GM12878 (cell line): Measurements from ENCODE around the gene SEL1L3. TPM values are rescaled to one million over a fixed set of nuclear protein-coding genes. Genes with fewer than 3 reads are reported as not detected.

ENCODE experiments used
- ATAC-seq: fragments of 200-7000 bp; cut with Tn5 transposase; 3 replicates; pipeline ENCODE4 v1.9.1; 2020; ENCODE audit warnings: mild to moderate bottlenecking, moderate library complexity
- BruUV-seq: library from RNA; stranded (reverse); fragments of 400-500 nt; replicated peaks from 2 replicates; lab custom pipeline; 2021; lab: Mats Ljungman, UMichigan
- CTCF ChIA-PET: fragments of 300-600 bp; sonication (Branson Sonifier 250); formaldehyde crosslinking; extraction: SDS; loops from one replicate; lab custom pipeline; 2021; ENCODE audit warnings: inconsistent platforms; lab: Yijun Ruan, JAX
- POLR2A ChIA-PET: fragments of 350-600 bp; formaldehyde crosslinking; extraction: SDS; loops from one replicate; lab custom pipeline; 2021; ENCODE audit warnings: inconsistent platforms; lab: Charles Lee
- RAD21 ChIA-PET: fragments of 300-600 bp; sonication (Branson Sonifier 250); formaldehyde crosslinking; loops from one replicate; lab custom pipeline; 2023; ENCODE audit warnings: antibody characterized with exemption; ENCODE audit not compliant: unreplicated experiment; lab: Charles Lee
- SMC1A ChIA-PET: fragments of 300-600 bp; sonication (Branson Sonifier 250); formaldehyde crosslinking; loops from one replicate; lab custom pipeline; 2023; ENCODE audit not compliant: unreplicated experiment, uncharacterized antibody; lab: Charles Lee
- DNase-seq: peaks from one replicate; pipeline ENCODE4 v3.0.0-alpha.2; 2011; ENCODE audit warnings: low read depth, low spot score
- FAIRE-seq: peaks from 3 replicates; lab custom pipeline; 2011; peaks lifted over from hg19 to GRCh38; lab: Jason Lieb, UNC
- H2AFZ ChIP-seq: 2 replicates; pipeline ENCODE4 v1.6.0; 2011; ENCODE audit warnings: low read depth, low read length, control low read depth; ENCODE audit not compliant: control insufficient read depth
- H3K27ac ChIP-seq: 2 replicates; pipeline ENCODE4 v1.5.1; 2011; ENCODE audit warnings: control low read depth; ENCODE audit not compliant: control insufficient read depth, insufficient read depth
- H3K27me3 ChIP-seq, 2 experiments: replicated peaks in 1 of 2; 2 replicates each; pipeline versions ENCODE4 v1.6.0 to v1.6.1; 2011; ENCODE audit warnings: low read length in 1 of 2; ENCODE audit not compliant: control insufficient read depth in 2 of 2, insufficient read depth in 2 of 2
- H3K36me3 ChIP-seq, 2 experiments: 2 replicates each; pipeline ENCODE4 v1.5.1; 2011; ENCODE audit warnings: low read length in 1 of 2; ENCODE audit not compliant: control insufficient read depth in 2 of 2, insufficient read depth in 2 of 2
- H3K4me1 ChIP-seq: 2 replicates; pipeline ENCODE4 v1.6.1; 2011; ENCODE audit warnings: mild to moderate bottlenecking, low read length, moderate library complexity, mixed read lengths; ENCODE audit not compliant: control insufficient read depth, insufficient read depth
- H3K4me2 ChIP-seq: 2 replicates; pipeline ENCODE4 v1.6.0; 2011; ENCODE audit warnings: control low read depth; ENCODE audit not compliant: control insufficient read depth, insufficient read depth
- H3K4me3 ChIP-seq: fragments of 200-600 bp; sonication (generic); 2 replicates; pipeline ENCODE4 v1.5.1; 2016
- H3K79me2 ChIP-seq: 2 replicates; pipeline ENCODE4 v1.6.0; 2011; ENCODE audit warnings: low read length; ENCODE audit not compliant: control insufficient read depth, insufficient read depth
- H3K9ac ChIP-seq: 2 replicates; pipeline ENCODE4 v1.8.0; 2011; ENCODE audit warnings: low read length, control low read depth, mixed read lengths; ENCODE audit not compliant: control insufficient read depth, insufficient read depth
- H3K9me3 ChIP-seq: replicated peaks from 3 replicates; pipeline ENCODE4 v1.5.1; 2011; ENCODE audit warnings: mild to moderate bottlenecking, low read length; ENCODE audit not compliant: control insufficient read depth, insufficient read depth
- H4K20me1 ChIP-seq: 2 replicates; pipeline ENCODE4 v1.6.0; 2011; ENCODE audit not compliant: control insufficient read depth, insufficient read depth
- RAD21 ChIP-seq: IDR thresholded peaks from 2 replicates; pipeline ENCODE4 v1.6.1; 2011; ENCODE audit warnings: mild to moderate bottlenecking, low read depth, low read length, moderate library complexity; ENCODE audit not compliant: insufficient read depth
- SPI1 ChIP-seq: IDR thresholded peaks from 2 replicates; pipeline ENCODE4 v1.6.1; 2011; ENCODE audit warnings: low read depth, mild to moderate bottlenecking, low read length, moderate library complexity, borderline replicate concordance; ENCODE audit not compliant: insufficient read depth
- WGBS: methylation state at CpG from one replicate; pipeline ENCODE4 v1.1.6; 2016; ENCODE audit warnings: low lambda C conversion rate; ENCODE audit not compliant: insufficient replicate concordance, insufficient coverage; ENCODE audit errors: missing lambda C conversion rate; 5-methylcytosine and 5-hydroxymethylcytosine counted together
- in situ Hi-C: fragments of 300-500 bp; cut with MboI; formaldehyde crosslinking; loops from 9 replicates; pipeline ENCODE4 v1.14.3; 2018; ENCODE audit warnings: mixed read lengths
- intact Hi-C: fragments of 100-400 bp; cut with micrococcal nuclease; formaldehyde crosslinking; loops from one replicate; pipeline ENCODE4 v1.14.2; 2022; ENCODE audit not compliant: unreplicated experiment
- polyA plus RNA-seq, 11 experiments: library from polyadenylated mRNA; depleted of rRNA in 4 of 11; unstranded in 6 of 11; stranded (reverse) in 5 of 11; fragments of >200 nt; fragmentation: Nextera tagmentation in 4 of 11; fragmentation: Illumina TruSeq in 1 of 11; extraction: Ambion mirVana in 4 of 11; extraction: Trizol in 1 of 11; gene quantifications; 1 replicate in 1 of 11; 2 replicates in 10 of 11; pipeline versions ENCODE4 v1.2.1 to v1.2.3, GENCODE V29; 2011 to 2016; ENCODE audit warnings: inconsistent platforms in 2 of 11, missing spikeins in 2 of 11, low read depth in 1 of 11
- total RNA-seq, 4 experiments: library from RNA; depleted of rRNA in 3 of 4; stranded (reverse); fragments of >200 nt in 3 of 4; fragmentation: Illumina TruSeq in 1 of 4; extraction: Trizol in 1 of 4; gene quantifications; 2 replicates each; pipeline versions ENCODE4 v1.2.1 to v1.2.3, GENCODE V29; 2013 to 2021

Gene SEL1L3
- total and polyA plus RNA-seq, 10 of the 15 experiments (the other 5 are each of a cell fraction or from before 2014, with no cell fraction given): 20.4 to 82.2 (median 47.3) TPM

DNA sequence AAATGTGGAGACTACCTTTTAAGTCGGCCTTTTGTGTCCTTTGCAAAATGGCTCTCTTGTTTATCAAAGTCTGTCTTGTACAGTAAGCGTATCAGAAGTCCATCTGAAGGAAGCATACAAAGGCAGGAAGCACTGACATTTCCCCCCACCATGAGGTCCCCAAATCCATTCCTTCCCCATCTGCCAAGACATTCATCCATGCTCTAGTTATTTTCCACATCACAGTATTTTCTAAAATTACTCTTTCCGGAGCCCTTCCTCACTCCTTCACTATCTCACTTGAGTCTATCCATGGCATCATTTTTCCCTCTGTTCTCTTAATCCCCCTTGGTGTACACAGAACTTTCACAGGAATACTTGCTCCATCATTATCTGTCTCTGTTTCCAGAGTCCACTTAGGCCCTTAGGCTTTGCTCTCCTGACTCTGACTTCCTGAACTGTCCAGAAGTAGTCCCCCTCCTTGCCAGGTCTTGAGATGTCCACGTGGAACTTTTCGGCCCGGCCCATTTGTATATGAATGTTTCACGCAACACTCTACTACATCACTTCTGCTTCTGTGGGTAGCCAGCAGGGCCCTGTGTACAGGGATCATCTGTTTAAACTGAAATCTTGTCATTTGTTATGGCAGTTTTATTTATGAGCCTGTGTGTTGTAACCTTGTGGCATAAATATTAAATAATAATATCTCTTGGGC, 2.1 kb downstream of the SEL1L3 start:
- CTCF ChIA-PET: interaction anchor here (1.1 to 4.2 kb wide), 4 partner anchors 13 to 127 kb away, joined by 3 to 21 read pairs (median 4); no protein-coding TSS in a partner anchor
- H2AFZ ChIP-seq: no peak overlapping the region
- ATAC-seq (peak; percentile 24), DNase-seq (no peak), FAIRE-seq (no peak)
- SMC1A ChIA-PET: interaction anchor here (1.0 to 4.2 kb wide), 5 partner anchors 13 to 67 kb away, joined by 3 to 35 read pairs (median 5); partner anchors contain the start of gene SMIM20
- POLR2A ChIA-PET: interaction anchor here (0.5 to 2.0 kb wide), 7 partner anchors 13 to 272 kb away, joined by 3 to 8 read pairs (median 4); partner anchors contain the start of gene SMIM20
- peak overlapping the region; percentile 54; the same call in 1 of the 2 replicates for H3K4me3 ChIP-seq
- H3K4me1 ChIP-seq: peaks cover 19% of the 10 kb centered on the region
- H3K4me2 ChIP-seq: peak overlapping the region; percentile 75
- in situ Hi-C loops: no loop called here
- H3K79me2 ChIP-seq: peaks cover 6% of the 10 kb centered on the region
- WGBS: 52% methylated on average over 7 of the region's 7 CpGs
- intact Hi-C loops: no loop called here
- no TSS peak for BruUV-seq
- peak overlapping the region; percentile 24; the same call in 1 of the 2 replicates for H3K9ac ChIP-seq
- TF ChIP-seq RAD21: no peak
- TF ChIP-seq SPI1: peak; percentile 15; the same call in 1 of the 2 replicates
- peaks cover 1 to 6% of the 10 kb centered on the region in 2 experiments; a peak in 2 of 4 replicates for H3K27me3 ChIP-seq
- RAD21 ChIA-PET: interaction anchor here (0.9 to 2.4 kb wide), 5 partner anchors 16 to 127 kb away, joined by 4 to 13 read pairs (median 6); partner anchors contain the start of gene SMIM20
- 0 out of 2 replicates have a peak overlapping the region, but pooled peaks have one; percentile 18 for H3K27ac ChIP-seq
- H3K9me3 ChIP-seq: no peaks in the 10 kb centered on the region; the same call in 2 of the 3 replicates
- no peaks in the 10 kb centered on the region for H3K36me3 ChIP-seq
- no peaks in the 10 kb centered on the region for H4K20me1 ChIP-seq
